Activated T-cell treated with anti-CD3 and anti-CD28 coated beads, Interleukin-2, amount 50 U/mL, for 1 hour (primary cell): Measurements from ENCODE around the gene TAB2.

ENCODE experiments used
- DNase-seq: peaks from one replicate; pipeline ENCODE4 v3.0.0-alpha.2; 2020

Gene TAB2

DNA sequence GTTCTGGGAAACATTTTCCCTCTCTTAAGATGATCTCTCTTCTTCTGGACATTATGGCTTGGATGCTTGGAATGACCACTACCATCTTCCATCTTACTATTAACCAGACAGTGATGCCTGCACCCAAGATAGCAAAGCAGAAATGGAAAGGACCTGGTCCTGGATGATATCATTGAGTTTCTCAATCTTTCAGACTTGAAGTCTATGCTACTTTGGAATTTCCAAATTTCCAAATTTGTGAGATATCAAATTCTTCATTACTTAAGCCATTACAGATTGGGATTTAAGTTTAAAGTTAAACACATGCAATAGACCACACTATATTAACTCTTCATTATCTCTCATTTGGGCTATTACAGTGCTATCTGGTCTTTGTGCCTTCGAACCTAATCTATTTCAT lies 3.7 kb upstream of the TAB2 start:
- DNase-seq, result no peak

DNA sequence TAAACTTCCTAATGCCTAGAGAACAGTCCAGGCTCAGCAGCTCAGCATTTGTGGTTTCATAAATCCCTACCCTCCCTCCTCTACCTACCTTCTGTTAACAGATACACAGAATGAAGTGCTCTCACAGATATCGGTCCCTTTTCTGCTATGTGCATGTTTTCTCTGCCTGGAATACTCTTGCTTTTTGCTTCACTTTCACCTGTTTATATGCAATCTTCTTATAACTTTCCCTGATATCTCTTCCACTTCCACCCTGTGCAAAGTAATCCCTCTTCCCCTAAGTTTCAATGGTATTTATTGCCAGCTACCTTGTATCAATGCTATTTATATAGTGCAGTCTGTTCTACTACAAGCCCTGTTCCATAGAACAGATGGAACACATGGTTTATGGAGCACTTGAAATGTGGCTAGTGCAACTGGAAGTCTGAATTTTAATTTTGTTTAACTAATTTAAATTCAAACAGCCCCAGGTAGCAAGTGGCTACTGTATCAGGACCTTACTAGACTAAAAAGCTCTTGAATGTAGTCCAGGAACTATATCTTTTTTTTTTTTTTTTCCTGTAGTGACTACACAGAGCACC lies 3.1 kb upstream of the TAB2 start:
- no peak for DNase-seq

DNA sequence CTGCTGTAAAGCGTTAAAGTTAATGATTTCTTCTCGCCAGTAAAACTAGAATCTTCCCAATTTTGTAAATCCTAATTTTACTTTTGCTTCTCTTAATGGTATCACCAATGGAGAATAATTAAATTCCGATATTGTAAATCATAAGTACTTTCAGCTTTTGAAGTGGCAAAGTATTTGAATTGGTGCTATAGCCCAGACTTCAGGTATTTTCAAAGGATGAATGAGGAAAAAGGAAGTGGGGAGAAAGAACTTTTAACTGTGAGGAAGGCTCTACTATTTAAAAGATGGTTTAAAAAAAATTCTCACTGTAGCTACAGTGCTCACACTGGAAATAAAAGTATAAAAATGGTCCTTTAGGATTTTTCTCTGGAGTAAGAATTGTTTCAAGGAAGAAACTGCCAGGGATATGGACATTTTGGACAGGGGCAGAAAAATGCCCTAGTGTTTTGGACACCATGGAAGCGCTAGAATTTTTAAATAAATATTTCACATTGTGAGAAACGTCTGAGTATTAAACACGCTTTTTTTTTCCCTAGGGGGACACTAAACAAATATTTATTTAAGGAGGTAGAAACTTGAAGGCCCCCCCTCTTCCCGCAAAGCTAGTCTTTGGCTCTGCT lies 1.3 kb upstream of the TAB2 start:
- DNase-seq, result no peak

- peak; percentile 88 for DNase-seq
Observed at GRCh38 chr6:149316740-149317643, 520 bp upstream of the TAB2 start.

DNA sequence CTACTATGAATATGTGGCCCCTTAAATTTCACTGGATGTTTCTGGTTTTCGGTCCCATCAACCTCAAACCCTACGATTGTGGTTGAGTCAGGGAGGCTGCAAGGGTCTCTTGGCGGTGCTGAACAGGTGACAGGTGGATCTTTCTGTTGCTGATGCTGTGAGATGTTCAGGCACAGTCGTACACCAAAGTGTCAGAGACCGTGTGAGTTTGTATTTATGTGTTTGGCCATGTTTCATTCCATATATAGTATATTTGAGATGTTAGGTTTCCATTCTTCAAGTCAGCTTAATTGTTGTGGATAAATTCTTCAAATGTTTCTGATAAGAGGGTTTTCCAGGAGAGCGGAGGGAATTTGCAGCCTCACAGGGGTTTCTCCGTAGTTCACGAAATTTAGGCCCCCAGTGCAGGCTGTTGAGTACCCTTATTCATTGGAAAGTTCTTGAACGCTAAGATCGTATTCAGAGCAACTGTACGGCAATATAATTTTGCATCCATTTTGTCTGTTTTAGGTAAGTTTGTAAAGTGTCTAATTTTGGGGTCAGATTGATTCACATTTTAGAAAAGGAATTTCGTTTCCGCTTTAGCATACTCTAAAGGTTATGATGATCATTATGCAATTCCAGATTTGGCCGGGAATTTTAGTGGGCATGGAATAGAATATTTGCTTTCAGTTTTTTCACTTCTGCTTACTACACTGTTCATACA lies 1.2 kb downstream of the TAB2 start:
- no peak for DNase-seq

GRCh38 chr6:149319422-149319821 lies 1.9 kb downstream of the TAB2 start:
- no peak for DNase-seq

GRCh38 chr6:149320016-149320415 lies 2.5 kb downstream of the TAB2 start:
- peak; percentile 33 for DNase-seq

DNA sequence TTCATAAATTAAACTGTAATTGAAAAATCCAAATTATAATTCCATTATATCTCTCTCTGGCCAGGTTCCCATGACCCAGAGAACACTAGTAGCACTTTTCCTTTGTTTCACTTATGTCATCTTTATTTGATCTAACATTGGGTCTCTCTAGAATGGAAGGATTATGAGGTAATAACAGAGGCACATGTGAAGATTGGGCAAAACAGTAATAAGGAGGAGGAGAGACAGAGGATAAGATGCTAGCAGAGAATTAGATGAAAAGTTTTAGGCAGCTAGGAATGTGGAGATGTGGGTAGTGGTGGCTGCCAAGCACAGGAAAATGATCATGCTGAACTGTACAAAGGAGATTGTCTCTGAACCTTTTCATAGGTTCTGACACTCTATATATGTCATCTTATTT lies 3.3 kb downstream of the TAB2 start:
- DNase-seq, result no peak

- DNase-seq, result no peak
Observed at GRCh38 chr6:149323353-149323752, 5.8 kb downstream of the TAB2 start.

DNA sequence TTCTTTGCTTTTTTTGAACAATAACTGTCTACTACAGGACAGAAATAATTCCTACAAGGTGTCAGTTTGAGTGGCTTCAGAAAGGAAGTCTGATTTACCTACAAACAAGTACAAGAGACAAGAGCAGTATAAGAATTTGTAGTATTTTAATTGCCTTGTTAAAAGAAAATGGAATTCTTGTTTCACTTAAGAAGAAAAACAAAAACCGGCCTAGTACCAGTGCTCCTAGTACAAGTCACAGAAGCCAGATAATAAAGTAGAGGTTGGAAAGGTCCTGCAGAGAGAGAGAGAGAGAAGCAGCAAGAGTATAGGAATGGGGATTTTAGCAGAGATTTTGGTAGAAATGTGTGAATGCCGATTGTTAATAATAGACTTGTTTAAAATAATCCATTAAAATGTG lies 6.4 kb downstream of the TAB2 start:
- DNase-seq, result no peak

DNA sequence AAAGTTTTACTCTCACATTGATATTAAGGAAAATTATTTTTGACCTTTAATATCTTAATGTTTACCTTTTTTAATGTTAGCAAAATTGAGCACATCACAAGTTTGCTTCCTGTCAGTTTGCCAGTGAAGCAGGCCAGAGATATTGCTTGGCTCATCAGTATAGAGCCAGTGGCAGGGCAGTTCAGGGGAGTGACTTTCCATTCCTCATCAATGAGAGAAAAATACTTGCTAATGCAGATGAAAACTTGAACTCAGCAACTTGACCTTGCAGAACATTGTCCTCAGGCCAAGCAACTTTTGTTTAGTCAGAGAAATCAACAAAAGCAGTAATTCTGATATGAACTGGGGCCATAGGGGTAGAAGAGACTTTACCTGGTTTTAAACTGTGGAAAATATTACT lies 6.9 kb downstream of the TAB2 start:
- DNase-seq, result no peak

DNA sequence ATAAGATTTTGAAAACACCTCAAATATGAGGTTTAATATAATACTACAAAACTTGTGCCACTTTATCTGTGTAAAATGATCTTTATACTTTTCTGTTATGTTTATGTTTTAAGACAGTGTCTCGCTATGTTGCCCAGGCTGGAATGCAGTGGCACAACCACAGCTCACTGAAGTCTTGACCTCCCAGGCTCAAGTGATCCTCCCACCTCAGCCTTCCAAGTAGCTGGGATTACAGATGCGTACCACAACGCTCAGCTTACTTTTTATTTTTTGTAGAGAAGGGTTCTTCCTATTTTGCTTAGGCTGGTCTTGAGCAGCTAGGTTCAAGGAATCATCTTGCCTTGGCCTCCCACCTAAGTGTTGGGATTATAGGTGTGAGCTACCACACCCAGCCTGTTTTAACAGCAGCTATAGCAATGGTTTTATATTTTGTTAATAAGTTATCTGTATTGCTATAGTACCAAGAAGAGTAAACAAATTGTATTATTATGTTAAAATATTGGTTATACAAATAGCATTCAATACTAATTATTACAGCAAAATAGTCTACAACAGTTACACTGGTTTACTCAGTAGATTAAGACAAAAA lies 8.2 kb downstream of the TAB2 start:
- no peak for DNase-seq

- no peak for DNase-seq
Observed at GRCh38 chr6:149327638-149328037, 10.1 kb downstream of the TAB2 start.

DNA sequence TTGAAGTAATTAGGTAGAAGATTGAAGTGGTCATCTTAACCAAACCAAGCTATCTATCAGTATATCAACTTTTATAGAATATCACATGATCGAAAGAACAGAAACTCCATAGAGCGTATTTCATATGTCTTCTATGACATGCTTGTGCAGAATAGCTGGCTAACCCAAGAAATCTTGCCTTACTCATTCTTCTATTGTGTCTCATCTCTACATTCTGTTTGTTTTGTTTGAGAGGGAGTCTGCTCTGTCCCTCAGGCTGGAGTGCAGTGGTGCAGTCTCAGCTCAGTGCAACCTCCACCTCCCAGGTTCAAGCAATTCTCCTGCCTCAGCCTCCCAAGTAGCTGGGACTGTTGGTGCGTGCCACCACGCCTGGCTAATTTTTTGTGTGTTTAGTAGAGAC lies 10.6 kb downstream of the TAB2 start:
- DNase-seq, result no peak

DNA sequence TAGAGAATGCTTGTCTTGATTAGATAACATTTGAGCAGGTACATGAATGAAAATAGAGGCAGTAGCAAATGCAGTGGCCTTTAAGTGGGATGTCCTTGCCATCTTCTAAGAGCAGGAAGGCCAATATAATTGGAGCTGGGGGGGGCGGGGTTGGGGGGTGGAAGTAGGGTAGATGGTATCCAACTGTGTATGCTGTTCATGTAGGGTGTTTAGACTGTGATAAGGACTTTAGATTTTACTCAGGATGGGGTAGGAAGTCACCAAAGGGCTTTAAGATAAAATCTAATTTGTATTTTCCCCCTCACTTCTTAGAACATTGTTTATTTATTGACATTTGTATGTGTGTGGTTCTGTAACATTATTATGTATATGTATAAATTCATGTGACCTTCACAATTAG lies 12.0 kb downstream of the TAB2 start:
- no peak for DNase-seq

DNA sequence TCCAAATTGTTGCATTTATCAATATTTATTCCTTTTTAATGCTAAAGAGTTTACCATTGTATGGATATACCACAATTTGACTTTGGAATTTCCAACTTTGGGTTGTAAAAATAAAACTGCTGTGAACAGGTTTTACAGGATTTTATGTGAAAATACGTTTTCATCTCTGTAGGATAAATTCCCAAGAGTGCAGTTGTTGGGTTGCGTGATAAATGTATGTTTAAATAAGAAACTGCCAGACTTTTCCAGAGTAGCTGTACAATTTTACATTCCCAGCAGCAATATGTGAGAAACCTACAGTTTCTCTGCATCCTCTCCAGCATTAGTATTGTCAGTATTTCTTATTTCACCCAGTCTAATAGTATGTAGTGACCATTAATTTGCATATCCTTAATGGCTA lies 12.6 kb downstream of the TAB2 start:
- DNase-seq, result no peak

- no peak for DNase-seq
Observed at GRCh38 chr6:149331043-149331807, 13.7 kb downstream of the TAB2 start.

GRCh38 chr6:149331871-149332270 lies 14.4 kb downstream of the TAB2 start:
- no peak for DNase-seq

- no peak for DNase-seq
Observed at GRCh38 chr6:149332602-149333265, 15.2 kb downstream of the TAB2 start.

DNA sequence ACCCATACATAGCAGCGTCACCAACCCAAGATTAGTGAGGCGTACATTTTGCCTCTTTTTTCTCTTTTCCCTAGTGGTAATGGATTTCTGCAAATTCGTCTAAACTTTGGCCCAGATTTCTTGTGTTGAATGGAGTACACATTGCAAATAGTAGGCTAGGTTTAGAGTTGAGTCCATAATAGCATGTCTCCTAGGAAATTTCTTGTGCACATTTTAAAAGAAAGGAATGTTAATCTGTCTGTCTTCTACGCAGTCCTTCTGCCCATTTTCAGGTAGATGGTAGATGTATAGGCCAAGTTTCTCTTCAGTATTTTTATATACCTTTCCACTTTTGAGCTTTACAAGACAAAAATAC lies 15.7 kb downstream of the TAB2 start:
- no peak for DNase-seq

DNA sequence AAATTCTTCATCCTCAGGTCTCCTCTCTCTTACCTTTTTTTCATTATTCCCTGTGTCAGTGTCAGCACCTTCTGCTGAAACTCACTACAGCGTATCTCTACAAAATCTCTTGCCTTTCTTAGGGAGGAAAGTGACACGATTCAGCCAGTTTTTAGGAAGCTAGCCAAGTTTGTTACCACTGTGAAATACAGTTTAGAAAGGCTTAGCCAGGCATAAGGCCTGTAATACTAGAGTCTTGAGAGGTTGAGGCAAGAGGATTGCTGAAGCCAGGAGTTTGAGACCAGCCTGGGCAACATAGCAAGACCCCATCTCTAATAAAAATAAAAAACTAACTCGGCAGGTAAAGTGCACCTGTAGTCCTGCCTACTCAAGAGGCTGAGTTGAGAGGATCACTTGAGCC lies 16.7 kb downstream of the TAB2 start:
- DNase-seq, result no peak

- no peak for DNase-seq
Observed at GRCh38 chr6:149334682-149335160, 17.2 kb downstream of the TAB2 start.
